ENCODE results near the gene SRRM3. TPM values are rescaled to one million over a fixed set of nuclear protein-coding genes. Genes with fewer than 3 reads are reported as not detected.

Gene SRRM3
- total RNA-seq, 2 donors from 2014 or later = 1.6 to 4.3 TPM

DNA sequence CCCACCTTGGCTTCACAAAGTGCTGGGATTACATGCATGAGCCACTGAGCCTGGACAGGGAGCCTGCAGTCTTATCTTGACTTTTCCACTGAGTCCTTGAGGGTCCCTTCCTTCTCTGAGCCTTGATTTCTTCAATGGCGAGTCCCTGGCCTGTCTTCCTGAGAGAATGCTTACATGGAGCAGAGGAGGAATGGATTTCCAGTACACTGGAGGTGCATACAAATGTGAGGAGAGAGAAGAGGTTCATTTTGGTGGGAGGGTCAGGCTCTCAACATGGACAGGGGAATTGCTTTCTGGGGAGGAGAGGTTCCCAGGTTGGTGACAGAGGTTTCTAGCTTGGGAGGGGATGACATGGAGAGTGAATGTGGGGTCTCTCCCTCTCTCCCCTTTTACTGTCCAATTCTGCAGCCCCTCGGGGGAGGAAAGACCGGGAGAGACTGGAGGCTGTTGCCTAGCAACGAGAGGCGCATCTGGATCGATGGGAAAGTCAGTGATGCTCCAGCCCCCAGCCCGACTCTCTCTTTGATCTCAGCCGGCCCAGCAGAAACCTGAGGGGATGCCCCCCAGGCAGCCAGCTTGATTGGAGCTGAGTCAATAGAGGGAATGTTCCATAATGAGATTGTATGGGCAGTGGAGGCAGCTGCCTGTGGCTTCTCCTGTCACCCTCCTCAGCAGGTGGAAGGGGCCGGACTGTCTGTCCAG, 14.8 kb downstream of the SRRM3 start:
- TF ChIP-seq, protein P1, sequence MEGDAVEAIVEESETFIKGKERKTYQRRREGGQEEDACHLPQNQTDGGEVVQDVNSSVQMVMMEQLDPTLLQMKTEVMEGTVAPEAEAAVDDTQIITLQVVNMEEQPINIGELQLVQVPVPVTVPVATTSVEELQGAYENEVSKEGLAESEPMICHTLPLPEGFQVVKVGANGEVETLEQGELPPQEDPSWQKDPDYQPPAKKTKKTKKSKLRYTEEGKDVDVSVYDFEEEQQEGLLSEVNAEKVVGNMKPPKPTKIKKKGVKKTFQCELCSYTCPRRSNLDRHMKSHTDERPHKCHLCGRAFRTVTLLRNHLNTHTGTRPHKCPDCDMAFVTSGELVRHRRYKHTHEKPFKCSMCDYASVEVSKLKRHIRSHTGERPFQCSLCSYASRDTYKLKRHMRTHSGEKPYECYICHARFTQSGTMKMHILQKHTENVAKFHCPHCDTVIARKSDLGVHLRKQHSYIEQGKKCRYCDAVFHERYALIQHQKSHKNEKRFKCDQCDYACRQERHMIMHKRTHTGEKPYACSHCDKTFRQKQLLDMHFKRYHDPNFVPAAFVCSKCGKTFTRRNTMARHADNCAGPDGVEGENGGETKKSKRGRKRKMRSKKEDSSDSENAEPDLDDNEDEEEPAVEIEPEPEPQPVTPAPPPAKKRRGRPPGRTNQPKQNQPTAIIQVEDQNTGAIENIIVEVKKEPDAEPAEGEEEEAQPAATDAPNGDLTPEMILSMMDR (IDR thresholded peaks at IDR 0.05) = no peak
- Histone ChIP-seq H3K4me3 (no peak overlapping the region), H3K4me1 (ENCODE audit: control insufficient read depth in 1 of 2, low read depth in 2 of 2) (no peaks in the 10 kb centered on the region), H3K36me3 (no peaks in the 10 kb centered on the region), H3K27ac (no peak overlapping the region), H3K9me3 (no peaks in the 10 kb centered on the region), H3K27me3 (replicated peaks; ENCODE audit: insufficient read depth) (peaks cover 5% of the 10 kb centered on the region)
- ATAC-seq (ENCODE audit: insufficient number of reproducible peaks, low FRiP score, low read depth) = no peak
- DNase-seq (ENCODE audit: low spot score) = no peak

DNA sequence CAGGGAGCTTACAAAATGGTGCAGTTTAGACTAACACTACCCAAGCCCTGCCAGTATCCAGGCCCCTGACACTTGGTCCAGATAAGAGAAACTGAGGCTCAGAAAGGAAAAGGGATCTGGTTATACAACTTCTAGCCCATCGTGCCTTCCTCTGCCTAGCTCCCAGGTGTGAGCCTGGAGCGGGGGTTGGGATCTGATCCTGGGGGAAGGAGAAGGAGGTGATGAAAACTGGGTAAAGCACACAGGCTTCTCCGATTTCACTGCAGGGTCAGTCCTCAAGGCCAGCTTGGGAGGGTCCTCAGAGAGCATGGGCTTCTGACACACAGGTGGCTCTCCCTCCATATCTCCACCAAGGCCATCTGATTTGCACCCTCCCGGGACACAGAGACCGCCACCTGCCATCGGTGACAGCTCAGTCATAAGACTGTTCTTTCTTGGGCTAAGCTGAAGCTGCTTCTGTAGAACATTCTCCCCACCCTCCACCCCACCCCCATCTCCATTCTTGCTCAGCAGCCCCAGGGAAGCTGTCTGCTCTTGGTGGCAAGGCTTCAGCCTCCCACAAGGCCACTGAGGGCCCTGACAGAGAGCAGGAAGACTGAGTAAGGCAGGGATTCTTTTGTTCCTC, 16.4 kb downstream of the SRRM3 start:
- no peak for ATAC-seq (ENCODE audit: insufficient number of reproducible peaks, low FRiP score, low read depth)
- H3K27me3 ChIP-seq (replicated peaks; ENCODE audit: insufficient read depth) = peaks cover 5% of the 10 kb centered on the region
- DNase-seq (ENCODE audit: low spot score) = no peak
- TF ChIP-seq, protein P1 (IDR thresholded peaks at IDR 0.05) = no peak
- H3K36me3 ChIP-seq = no peaks in the 10 kb centered on the region
- H3K4me3 ChIP-seq = no peak overlapping the region
- H3K9me3 ChIP-seq = no peaks in the 10 kb centered on the region
- H3K27ac ChIP-seq = no peak overlapping the region
- no peaks in the 10 kb centered on the region for H3K4me1 ChIP-seq (ENCODE audit: control insufficient read depth in 1 of 2, low read depth in 2 of 2)

- Histone ChIP-seq H3K27me3 (replicated peaks; ENCODE audit: insufficient read depth) (peaks cover 5% of the 10 kb centered on the region), H3K9me3 (no peaks in the 10 kb centered on the region), H3K4me3 (no peak overlapping the region), H3K4me1 (ENCODE audit: control insufficient read depth in 1 of 2, low read depth in 2 of 2) (no peaks in the 10 kb centered on the region), H3K27ac (no peak overlapping the region), H3K36me3 (no peaks in the 10 kb centered on the region)
- ATAC-seq (ENCODE audit: insufficient number of reproducible peaks, low FRiP score, low read depth) = no peak
- no peak for DNase-seq (ENCODE audit: low spot score)
- TF ChIP-seq, protein P1 (IDR thresholded peaks at IDR 0.05) = no peak
Observed at GRCh38 chr7:76220185-76221057, 18.7 kb downstream of the SRRM3 start.

DNA sequence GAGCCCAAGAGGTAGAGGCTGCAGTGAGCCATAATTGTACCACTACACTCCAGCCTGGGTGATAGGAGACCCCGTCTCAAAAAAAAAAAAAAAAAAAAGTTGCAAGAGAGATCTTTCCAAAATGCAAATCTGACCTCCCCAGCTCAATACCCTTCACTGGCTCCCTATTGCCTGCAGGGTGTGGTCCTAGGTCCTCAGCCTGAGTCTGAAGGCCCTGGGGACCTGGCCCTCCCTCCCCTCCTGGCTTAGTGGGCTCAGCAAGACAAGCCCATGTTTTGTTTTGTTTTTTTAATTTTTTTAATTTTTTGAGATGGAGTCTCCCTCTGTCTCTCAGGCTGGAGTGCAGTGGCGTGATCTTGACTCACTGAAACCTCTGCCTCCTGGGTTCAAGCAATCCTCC, 20.6 kb downstream of the SRRM3 start:
- Histone ChIP-seq H3K27ac (no peak overlapping the region), H3K4me1 (ENCODE audit: control insufficient read depth in 1 of 2, low read depth in 2 of 2) (no peaks in the 10 kb centered on the region), H3K36me3 (no peaks in the 10 kb centered on the region), H3K27me3 (replicated peaks; ENCODE audit: insufficient read depth) (peaks cover 5% of the 10 kb centered on the region), H3K4me3 (no peak overlapping the region), H3K9me3 (no peaks in the 10 kb centered on the region)
- no peak for ATAC-seq (ENCODE audit: insufficient number of reproducible peaks, low FRiP score, low read depth)
- DNase-seq (ENCODE audit: low spot score) = no peak
- TF ChIP-seq, protein P1 (IDR thresholded peaks at IDR 0.05) = no peak

DNA sequence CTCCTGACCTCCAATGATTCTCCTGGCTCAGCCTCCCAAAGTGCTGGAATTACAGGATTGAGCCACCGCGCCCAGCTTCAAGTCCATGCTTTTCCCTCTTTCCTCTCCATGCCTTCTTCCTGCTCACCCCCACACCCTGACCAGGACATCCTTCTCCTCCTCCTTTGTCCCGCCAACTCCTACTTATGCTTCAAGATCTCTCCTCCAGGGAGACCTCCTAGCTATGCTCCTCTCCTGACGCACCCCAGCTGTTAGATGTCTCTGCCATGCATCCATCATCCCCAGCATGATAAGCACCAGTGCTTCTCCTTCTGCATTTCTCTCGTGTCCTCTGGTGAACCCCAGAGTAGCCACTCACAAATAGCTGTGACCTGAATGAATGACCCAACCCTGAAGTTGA, 21.1 kb downstream of the SRRM3 start:
- H3K4me3 ChIP-seq = no peak overlapping the region
- TF ChIP-seq, protein P1 (IDR thresholded peaks at IDR 0.05) = no peak
- no peaks in the 10 kb centered on the region for H3K36me3 ChIP-seq
- ATAC-seq (ENCODE audit: insufficient number of reproducible peaks, low FRiP score, low read depth) (no peak), DNase-seq (ENCODE audit: low spot score) (no peak)
- no peaks in the 10 kb centered on the region for H3K9me3 ChIP-seq
- peaks cover 5% of the 10 kb centered on the region for H3K27me3 ChIP-seq (replicated peaks; ENCODE audit: insufficient read depth)
- no peak overlapping the region for H3K27ac ChIP-seq
- H3K4me1 ChIP-seq (ENCODE audit: control insufficient read depth in 1 of 2, low read depth in 2 of 2) = no peaks in the 10 kb centered on the region

All from thoracic aorta (tissue), 2 donors.